HG03469 (cell line): ENCODE measurements around the gene CAPN3.

ENCODE experiments used
- ATAC-seq: cut with Tn5 transposase; IDR thresholded peaks from one replicate; pipeline ENCODE4 v1.9.1; 2021; ENCODE audit warnings: mild to moderate bottlenecking, moderate library complexity, moderate number of reproducible peaks; ENCODE audit not compliant: unreplicated experiment

CAPN3 gene

GRCh38 chr15:42449770-42450424 lies 90.6 kb downstream of the CAPN3 start:
- no peak for ATAC-seq

- no peak for ATAC-seq
Measured at GRCh38 chr15:42450425-42450790, 91.1 kb downstream of the CAPN3 start.

- ATAC-seq: no peak
Measured at GRCh38 chr15:42453826-42454225, 94.5 kb downstream of the CAPN3 start.

- no peak for ATAC-seq
Measured at GRCh38 chr15:42456531-42456930, 97.2 kb downstream of the CAPN3 start.

- no peak for ATAC-seq
Measured at GRCh38 chr15:42456971-42457370, 97.7 kb downstream of the CAPN3 start.

- peak; percentile 65 for ATAC-seq
Measured at GRCh38 chr15:42457445-42458442, 98.4 kb downstream of the CAPN3 start.

- no peak for ATAC-seq
Measured at GRCh38 chr15:42461261-42461660, 102.0 kb downstream of the CAPN3 start.
